Mucosa of stomach (tissue), 1 donor: Measurements from ENCODE around the gene CRTC1.
A peak's percentile ranks its signal among the peaks of the same experiment; 100 is the strongest.
"Not testable (repeated sequence)": the region's sequence is repeated elsewhere in the genome, so short reads cannot be mapped to it uniquely, and the experiment has no call there.

Experiments used
- H3K27me3 ChIP-seq: one replicate; pipeline ENCODE4 v1.7.0; 2013; ENCODE audit warnings: mild to moderate bottlenecking, low read length; ENCODE audit not compliant: control insufficient read depth, insufficient read depth
- H3K36me3 ChIP-seq: one replicate; pipeline ENCODE4 v1.7.0; 2013; ENCODE audit warnings: low read length; ENCODE audit not compliant: control insufficient read depth, insufficient read depth
- H3K4me1 ChIP-seq: one replicate; pipeline ENCODE4 v1.7.0; 2013; ENCODE audit warnings: mild to moderate bottlenecking, low read length; ENCODE audit not compliant: control insufficient read depth, insufficient read depth
- H3K4me3 ChIP-seq: one replicate; pipeline ENCODE4 v1.7.0; 2013; ENCODE audit warnings: low read length
- H3K9ac ChIP-seq: one replicate; pipeline ENCODE4 v1.7.0; 2013; ENCODE audit warnings: mild to moderate bottlenecking, low read length, moderate library complexity
- H3K9me3 ChIP-seq: one replicate; pipeline ENCODE4 v1.7.0; 2013; ENCODE audit warnings: mild to moderate bottlenecking, low read length, moderate library complexity; ENCODE audit not compliant: control insufficient read depth
- donor health status: Pancreatic carcinoma.

CRTC1 gene

GRCh38 chr19:18675779-18676178 is 7.7 kb upstream of the CRTC1 start:
- H3K4me1 ChIP-seq, result peaks cover 11% of the 10 kb centered on the region
- H3K9me3 ChIP-seq, result no peaks in the 10 kb centered on the region
- no peak overlapping the region for H3K9ac ChIP-seq
- H3K27me3 ChIP-seq, result no peaks in the 10 kb centered on the region
- no peaks in the 10 kb centered on the region for H3K36me3 ChIP-seq
- no peak overlapping the region for H3K4me3 ChIP-seq

- H3K4me1 ChIP-seq, result peaks cover 11% of the 10 kb centered on the region
- H3K36me3 ChIP-seq, result no peaks in the 10 kb centered on the region
- H3K9me3 ChIP-seq, result no peaks in the 10 kb centered on the region
- H3K9ac ChIP-seq, result no peak overlapping the region
- no peaks in the 10 kb centered on the region for H3K27me3 ChIP-seq
- no peak overlapping the region for H3K4me3 ChIP-seq
Measured at GRCh38 chr19:18676692-18677091, 6.8 kb upstream of the CRTC1 start.

- Histone ChIP-seq H3K36me3 (no peaks in the 10 kb centered on the region), H3K9ac (no peak overlapping the region), H3K4me1 (peaks cover 10% of the 10 kb centered on the region), H3K4me3 (no peak overlapping the region), H3K9me3 (no peaks in the 10 kb centered on the region), H3K27me3 (no peaks in the 10 kb centered on the region)
Measured at GRCh38 chr19:18677156-18677555, 6.3 kb upstream of the CRTC1 start.

- not testable (repeated sequence) for H3K36me3 ChIP-seq, H3K9ac ChIP-seq, H3K9me3 ChIP-seq, H3K4me3 ChIP-seq, H3K27me3 ChIP-seq
- peaks cover 20% of the 10 kb centered on the region for H3K4me1 ChIP-seq
Measured at GRCh38 chr19:18680148-18680547, 3.3 kb upstream of the CRTC1 start.

GRCh38 chr19:18682807-18683108 is 722 bp upstream of the CRTC1 start:
- Histone ChIP-seq H3K27me3 (no peaks in the 10 kb centered on the region), H3K4me3 (peak overlapping the region; percentile 80), H3K36me3 (no peaks in the 10 kb centered on the region), H3K9ac (peak overlapping the region; percentile 76), H3K9me3 (no peaks in the 10 kb centered on the region), H3K4me1 (peaks cover 20% of the 10 kb centered on the region)

- peak overlapping the region; percentile 53 for H3K9ac ChIP-seq
- peak overlapping the region; percentile 56 for H3K4me3 ChIP-seq
- H3K9me3 ChIP-seq, result no peaks in the 10 kb centered on the region
- H3K27me3 ChIP-seq, result no peaks in the 10 kb centered on the region
- no peaks in the 10 kb centered on the region for H3K36me3 ChIP-seq
- peaks cover 14% of the 10 kb centered on the region for H3K4me1 ChIP-seq
Measured at GRCh38 chr19:18683958-18684641, 620 bp downstream of the CRTC1 start.

GRCh38 chr19:18684642-18684993 is 1.1 kb downstream of the CRTC1 start:
- peaks cover 14% of the 10 kb centered on the region for H3K4me1 ChIP-seq
- H3K36me3 ChIP-seq, result no peaks in the 10 kb centered on the region
- H3K9me3 ChIP-seq, result no peaks in the 10 kb centered on the region
- H3K9ac ChIP-seq, result peak overlapping the region; percentile 53
- H3K4me3 ChIP-seq, result peak overlapping the region; percentile 56
- no peaks in the 10 kb centered on the region for H3K27me3 ChIP-seq

GRCh38 chr19:18685597-18686190 is 2.2 kb downstream of the CRTC1 start:
- Histone ChIP-seq H3K4me1 (peaks cover 14% of the 10 kb centered on the region), H3K9ac (no peak overlapping the region), H3K27me3 (no peaks in the 10 kb centered on the region), H3K4me3 (no peak overlapping the region), H3K9me3 (no peaks in the 10 kb centered on the region), H3K36me3 (no peaks in the 10 kb centered on the region)

- H3K36me3 ChIP-seq, result no peaks in the 10 kb centered on the region
- H3K27me3 ChIP-seq, result no peaks in the 10 kb centered on the region
- H3K4me3 ChIP-seq, result no peak overlapping the region
- H3K9me3 ChIP-seq, result no peaks in the 10 kb centered on the region
- H3K9ac ChIP-seq, result no peak overlapping the region
- H3K4me1 ChIP-seq, result peaks cover 11% of the 10 kb centered on the region
Measured at GRCh38 chr19:18687740-18688465, 4.4 kb downstream of the CRTC1 start.

GRCh38 chr19:18696023-18696422 is 12.5 kb downstream of the CRTC1 start:
- Histone ChIP-seq H3K4me3 (no peak overlapping the region), H3K4me1 (peaks cover 28% of the 10 kb centered on the region), H3K9me3 (no peaks in the 10 kb centered on the region), H3K27me3 (no peaks in the 10 kb centered on the region), H3K9ac (no peak overlapping the region), H3K36me3 (no peaks in the 10 kb centered on the region)

- H3K9ac ChIP-seq, result no peak overlapping the region
- no peaks in the 10 kb centered on the region for H3K9me3 ChIP-seq
- no peaks in the 10 kb centered on the region for H3K36me3 ChIP-seq
- H3K4me3 ChIP-seq, result no peak overlapping the region
- no peaks in the 10 kb centered on the region for H3K27me3 ChIP-seq
- peaks cover 30% of the 10 kb centered on the region for H3K4me1 ChIP-seq
Measured at GRCh38 chr19:18697680-18698079, 14.2 kb downstream of the CRTC1 start.

- Histone ChIP-seq H3K9me3 (no peaks in the 10 kb centered on the region), H3K4me3 (no peak overlapping the region), H3K9ac (no peak overlapping the region), H3K4me1 (peaks cover 30% of the 10 kb centered on the region), H3K27me3 (no peaks in the 10 kb centered on the region), H3K36me3 (no peaks in the 10 kb centered on the region)
Measured at GRCh38 chr19:18698321-18699167, 15.1 kb downstream of the CRTC1 start.
